Measurements from ENCODE around the gene ARHGAP8. TPM values are rescaled to one million over a fixed set of nuclear protein-coding genes. Genes with fewer than 3 reads are reported as not detected.
A peak's percentile ranks its signal among the peaks of the same experiment; 100 is the strongest.

ARHGAP8 gene
- polyA plus RNA-seq, 2 of the 4 experiments (the other 2 are of a cell fraction) = 1.2 to 3.8 TPM

DNA sequence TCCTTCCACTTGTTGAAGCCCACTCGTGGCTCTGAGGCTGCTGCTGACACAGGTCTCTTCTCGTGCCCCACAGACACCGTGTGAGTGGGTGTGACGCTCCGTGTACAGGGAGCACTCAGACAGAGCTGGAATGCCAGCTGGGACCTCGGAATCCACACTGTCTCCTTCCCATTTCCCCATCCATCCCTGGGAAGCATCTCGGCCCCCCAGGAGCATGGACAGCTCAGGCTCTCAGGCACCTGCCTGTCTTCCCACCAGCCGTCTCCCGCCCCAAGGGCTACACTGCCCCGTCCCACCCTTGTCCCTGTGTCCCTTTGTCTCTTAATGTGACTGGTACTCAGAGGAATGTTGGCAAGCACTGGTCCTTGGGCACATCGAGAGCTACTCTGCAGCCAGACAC lies 63.8 kb downstream of the ARHGAP8 start:
- ChIA-PET POLR2A (no interaction called here), CTCF (interaction anchor here (3.0 kb wide), 1 partner anchor 10 kb away, joined by 13 read pairs; no protein-coding TSS in a partner anchor)
- ATAC-seq (no peak), DNase-seq (ENCODE audit: low read depth in 1 of 2, low spot score in 1 of 2) (no peak), FAIRE-seq (no peak)
- 71% methylated on average over 9 of the region's 11 CpGs for WGBS (ENCODE audit: missing lambda C conversion rate)
- Histone ChIP-seq H3K4me3 (no peak overlapping the region), H3K9me3 (no peaks in the 10 kb centered on the region), H3K4me2 (no peak overlapping the region), H3K4me1 (no peaks in the 10 kb centered on the region), H3K27ac (no peak overlapping the region)
- TF ChIP-seq RAD21 (conservative IDR thresholded peaks at IDR 0.05 in 1 of 2, IDR thresholded peaks at IDR 0.05 in 1 of 2) (no peak), MAFK (IDR thresholded peaks at IDR 0.05; ENCODE audit: partially characterized antibody) (no peak)

DNA sequence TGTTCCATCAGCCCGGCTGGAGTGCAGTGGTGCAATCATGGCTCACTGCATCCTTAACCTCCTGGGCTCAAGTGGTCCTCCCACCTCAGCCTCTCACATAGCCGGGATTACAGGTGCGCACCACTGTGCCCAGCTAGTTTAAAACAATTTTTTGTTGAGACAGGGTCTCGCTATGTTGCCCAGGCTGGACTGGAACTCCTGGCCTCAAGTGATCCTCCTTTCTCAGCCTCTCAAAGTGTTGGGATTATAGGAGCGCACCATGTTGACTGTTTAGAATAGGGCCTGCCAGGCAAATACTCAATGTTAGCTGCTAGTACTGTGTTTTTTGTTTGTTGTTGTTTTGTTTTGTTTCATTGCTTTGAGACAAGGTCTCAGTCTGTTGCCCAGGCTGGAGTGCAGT lies 66.4 kb downstream of the ARHGAP8 start:
- 91% methylated on average over 5 of the region's 5 CpGs for WGBS (ENCODE audit: missing lambda C conversion rate)
- Histone ChIP-seq H3K9me3 (no peaks in the 10 kb centered on the region), H3K27ac (no peak overlapping the region), H3K4me2 (no peak overlapping the region), H3K4me1 (no peaks in the 10 kb centered on the region), H3K4me3 (no peak overlapping the region)
- POLR2A ChIA-PET = no interaction called here
- no peak for DNase-seq (ENCODE audit: low read depth in 1 of 2, low spot score in 1 of 2)
- TF ChIP-seq FOSL2 (IDR thresholded peaks at IDR 0.05) = no peak
- TF ChIP-seq FOSL2 (CRISPR knock-in tag; IDR thresholded peaks at IDR 0.05) = no peak
- TF ChIP-seq EP300 (IDR thresholded peaks at IDR 0.05) = no peak
- TF ChIP-seq CBX8 (IDR thresholded peaks at IDR 0.05) = no peak
- no peak for TF ChIP-seq EHF (CRISPR knock-in tag; IDR thresholded peaks at IDR 0.05)
- no peak for TF ChIP-seq KDM1A (IDR thresholded peaks at IDR 0.05; ENCODE audit: low read depth)
- TF ChIP-seq HOXA7 (CRISPR knock-in tag; IDR thresholded peaks at IDR 0.05) = no peak
- no peak for TF ChIP-seq BHLHE40 (IDR thresholded peaks at IDR 0.05; ENCODE audit: low read depth, low read length)
- no peak for TF ChIP-seq NFE2L2 (conservative IDR thresholded peaks at IDR 0.05; ENCODE audit: low read length)
- no peak for TF ChIP-seq CHD4 (IDR thresholded peaks at IDR 0.05; ENCODE audit: borderline replicate concordance)
- TF ChIP-seq RARB (CRISPR knock-in tag; IDR thresholded peaks at IDR 0.05) = no peak
- TF ChIP-seq TP53 (CRISPR knock-in tag; IDR thresholded peaks at IDR 0.05) = no peak
- no peak for TF ChIP-seq SREBF2 (IDR thresholded peaks at IDR 0.05)
- TF ChIP-seq BCL3 (IDR thresholded peaks at IDR 0.05) = no peak
- TF ChIP-seq HOXB5 (CRISPR knock-in tag; IDR thresholded peaks at IDR 0.05) = no peak
- CTCF ChIA-PET = interaction anchor here (1.2 to 3.8 kb wide), 4 partner anchors 11 to 276 kb away, joined by 3 to 22 read pairs (median 10); no protein-coding TSS in a partner anchor
- ATAC-seq = no peak
- FAIRE-seq = no peak

DNA sequence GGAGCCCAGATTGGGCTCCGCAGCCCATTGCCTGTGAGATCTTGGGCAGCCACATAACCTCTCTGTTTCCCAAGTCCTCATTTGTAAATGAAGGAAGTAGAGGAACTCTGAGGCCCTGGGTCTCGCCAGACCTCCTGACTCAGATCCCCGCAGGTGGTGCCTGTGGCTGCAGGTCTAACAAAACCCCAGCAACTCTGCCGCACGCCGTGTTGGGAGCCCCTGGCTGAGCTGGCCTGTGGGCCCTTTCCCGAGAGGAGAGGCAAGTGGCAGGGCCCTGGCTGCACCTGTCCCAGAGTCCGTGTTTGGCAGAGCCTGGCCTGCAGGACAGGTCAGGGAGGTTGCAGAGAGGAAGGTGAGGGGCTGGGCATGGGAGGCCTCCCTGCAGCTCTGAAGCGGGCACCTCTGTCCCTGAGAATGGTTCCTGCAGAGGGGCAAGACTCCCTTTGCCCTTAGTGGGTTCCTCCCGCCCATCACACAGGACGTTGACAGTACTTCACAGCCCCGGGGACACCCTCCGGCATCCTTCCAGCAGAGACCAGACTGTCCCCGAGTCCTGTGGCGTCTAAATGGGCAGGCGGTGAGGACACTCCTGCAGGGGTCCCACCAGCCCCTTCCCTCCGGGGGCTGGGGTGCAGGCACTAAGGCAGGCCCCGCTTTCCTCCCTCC lies 67.7 kb downstream of the ARHGAP8 start:
- no peak for TF ChIP-seq TFCP2L1 (CRISPR knock-in tag; IDR thresholded peaks at IDR 0.05)
- no peak for TF ChIP-seq CTCF (IDR thresholded peaks at IDR 0.05)
- TF ChIP-seq ESRRA (IDR thresholded peaks at IDR 0.05; ENCODE audit: borderline replicate concordance, low read length) = no peak
- TF ChIP-seq BCL3 (IDR thresholded peaks at IDR 0.05) = no peak
- TF ChIP-seq GATA3 (IDR thresholded peaks at IDR 0.05; ENCODE audit: borderline replicate concordance) = no peak
- no peak for TF ChIP-seq CEBPB (IDR thresholded peaks at IDR 0.05)
- TF ChIP-seq CHD2 (IDR thresholded peaks at IDR 0.05; ENCODE audit: low read length, partially characterized antibody) = no peak
- TF ChIP-seq, protein P1, sequence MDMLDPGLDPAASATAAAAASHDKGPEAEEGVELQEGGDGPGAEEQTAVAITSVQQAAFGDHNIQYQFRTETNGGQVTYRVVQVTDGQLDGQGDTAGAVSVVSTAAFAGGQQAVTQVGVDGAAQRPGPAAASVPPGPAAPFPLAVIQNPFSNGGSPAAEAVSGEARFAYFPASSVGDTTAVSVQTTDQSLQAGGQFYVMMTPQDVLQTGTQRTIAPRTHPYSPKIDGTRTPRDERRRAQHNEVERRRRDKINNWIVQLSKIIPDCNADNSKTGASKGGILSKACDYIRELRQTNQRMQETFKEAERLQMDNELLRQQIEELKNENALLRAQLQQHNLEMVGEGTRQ (IDR thresholded peaks at IDR 0.05) = no peak
- Histone ChIP-seq H3K4me3 (no peak overlapping the region), H3K4me2 (no peak overlapping the region), H3K27ac (no peak overlapping the region), H3K4me1 (no peaks in the 10 kb centered on the region), H3K9me3 (no peaks in the 10 kb centered on the region)
- DNase-seq (ENCODE audit: low read depth in 1 of 2, low spot score in 1 of 2) (no peak), ATAC-seq (peak; percentile 35 to 54; a peak in 3 of 6 replicates), FAIRE-seq (no peak)
- WGBS (ENCODE audit: missing lambda C conversion rate) = 80% methylated on average over 3 of the region's 18 CpGs
- ChIA-PET POLR2A (no interaction called here), CTCF (interaction anchor here (0.8 to 3.8 kb wide), 21 partner anchors 8 to 279 kb away, joined by 3 to 22 read pairs (median 5); no protein-coding TSS in a partner anchor)

All from A549 (cell line).